GM10248 (cell line): ENCODE results near the gene SERPINA1.
"Not testable (repeated sequence)": the region's sequence is repeated elsewhere in the genome, so short reads cannot be mapped to it uniquely, and the experiment has no call there.

Experiments
- CTCF ChIA-PET: fragments of 300-600 bp; sonication (Branson Sonifier 250); formaldehyde crosslinking; extraction: SDS; loops from one replicate; lab custom pipeline; 2021; ENCODE audit warnings: antibody characterized with exemption; lab: Yijun Ruan, JAX
- POLR2A ChIA-PET: fragments of 350-650 bp; sonication (Branson Sonifier 250); formaldehyde crosslinking; extraction: SDS; loops from one replicate; lab custom pipeline; 2020; ENCODE audit warnings: antibody characterized with exemption; lab: Yijun Ruan, JAX
- DNase-seq: peaks from one replicate; pipeline ENCODE4 v3.0.0; 2012; ENCODE audit errors: extremely low spot score
- CTCF ChIP-seq: IDR thresholded peaks from 2 replicates; pipeline ENCODE4 v1.5.1; 2012; ENCODE audit warnings: mild to moderate bottlenecking, low read depth; ENCODE audit errors: extremely low read depth, missing control alignments, control extremely low read depth

Gene SERPINA1

GRCh38 chr14:94373708-94374107, 14.7 kb downstream of the SERPINA1 start:
- TF ChIP-seq CTCF, result no peak
- CTCF ChIA-PET, result interaction anchor here (1.0 to 2.4 kb wide), 2 partner anchors 18 to 50 kb away, joined by 3 to 6 read pairs; no protein-coding TSS in a partner anchor
- POLR2A ChIA-PET, result interaction anchor here (0.6 kb wide), 1 partner anchor 151 kb away, joined by 3 read pairs; no protein-coding TSS in a partner anchor
- no peak for DNase-seq

GRCh38 chr14:94372021-94372605, 16.3 kb downstream of the SERPINA1 start:
- ChIA-PET POLR2A (no interaction called here), CTCF (no interaction called here)
- no peak for TF ChIP-seq CTCF
- no peak for DNase-seq

- CTCF ChIA-PET, result no interaction called here
- no peak for DNase-seq
- POLR2A ChIA-PET, result no interaction called here
- TF ChIP-seq CTCF, result no peak
Observed at GRCh38 chr14:94370524-94370910, 17.9 kb downstream of the SERPINA1 start.

- DNase-seq, CTCF ChIA-PET, POLR2A ChIA-PET: not testable (repeated sequence)
Observed at GRCh38 chr14:94369766-94370523, 18.5 kb downstream of the SERPINA1 start.

- no peak for TF ChIP-seq CTCF
- DNase-seq, result no peak
- ChIA-PET CTCF (interaction anchor here (1.0 to 1.4 kb wide), 2 partner anchors 13 to 22 kb away, joined by 3 read pairs; no protein-coding TSS in a partner anchor), POLR2A (no interaction called here)
Observed at GRCh38 chr14:94368956-94369355, 19.4 kb downstream of the SERPINA1 start.

GRCh38 chr14:94368243-94368590, 20.2 kb downstream of the SERPINA1 start:
- no peak for TF ChIP-seq CTCF
- no peak for DNase-seq
- CTCF ChIA-PET, result interaction anchor here (1.0 to 1.4 kb wide), 4 partner anchors 12 to 23 kb away, joined by 3 read pairs; no protein-coding TSS in a partner anchor
- POLR2A ChIA-PET, result no interaction called here

GRCh38 chr14:94367347-94368242, 20.8 kb downstream of the SERPINA1 start:
- CTCF ChIA-PET, result interaction anchor here (1.3 to 1.4 kb wide), 3 partner anchors 12 to 23 kb away, joined by 3 read pairs; no protein-coding TSS in a partner anchor
- no peak for TF ChIP-seq CTCF
- POLR2A ChIA-PET, result no interaction called here
- DNase-seq, result no peak
